Fibroblast of skin of left biceps (primary cell): Measurements from ENCODE around the gene CACNA1B.

Experiments
- DNase-seq, 2 experiments: peaks; one replicate each; pipeline ENCODE4 v3.0.0-alpha.2; 2013; ENCODE audit warnings: low read depth in 2 of 2

CACNA1B gene

DNA sequence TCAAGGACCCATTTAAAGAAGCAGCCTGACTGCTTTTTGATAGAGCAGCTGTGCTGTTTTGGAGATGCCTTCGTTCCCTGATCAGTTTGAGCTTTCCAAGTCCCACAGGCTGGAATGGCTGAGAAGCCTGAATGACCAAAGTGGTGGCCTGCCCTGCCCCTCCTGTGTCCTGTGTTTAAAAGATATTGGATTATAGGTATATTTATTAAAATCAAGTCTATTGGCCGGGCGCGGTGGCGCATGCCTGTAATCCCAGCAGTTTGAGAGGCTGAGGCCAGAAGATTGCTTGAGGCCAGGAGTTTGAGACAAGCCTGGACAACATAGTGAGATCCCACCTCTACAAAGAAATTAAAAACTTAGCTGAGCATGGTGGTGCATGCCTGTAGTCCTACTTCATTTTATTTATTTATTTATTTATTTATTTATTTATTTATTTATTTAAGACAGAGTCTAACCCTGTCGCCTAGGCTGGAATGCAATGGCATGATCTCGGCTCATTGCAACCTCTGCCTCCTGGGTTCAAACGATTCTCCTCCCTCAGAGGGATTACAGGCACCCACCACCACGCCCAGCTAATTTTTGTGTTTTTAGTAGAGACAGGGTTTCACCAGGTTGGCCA is 87.7 kb downstream of the CACNA1B start:
- no peak for DNase-seq

DNA sequence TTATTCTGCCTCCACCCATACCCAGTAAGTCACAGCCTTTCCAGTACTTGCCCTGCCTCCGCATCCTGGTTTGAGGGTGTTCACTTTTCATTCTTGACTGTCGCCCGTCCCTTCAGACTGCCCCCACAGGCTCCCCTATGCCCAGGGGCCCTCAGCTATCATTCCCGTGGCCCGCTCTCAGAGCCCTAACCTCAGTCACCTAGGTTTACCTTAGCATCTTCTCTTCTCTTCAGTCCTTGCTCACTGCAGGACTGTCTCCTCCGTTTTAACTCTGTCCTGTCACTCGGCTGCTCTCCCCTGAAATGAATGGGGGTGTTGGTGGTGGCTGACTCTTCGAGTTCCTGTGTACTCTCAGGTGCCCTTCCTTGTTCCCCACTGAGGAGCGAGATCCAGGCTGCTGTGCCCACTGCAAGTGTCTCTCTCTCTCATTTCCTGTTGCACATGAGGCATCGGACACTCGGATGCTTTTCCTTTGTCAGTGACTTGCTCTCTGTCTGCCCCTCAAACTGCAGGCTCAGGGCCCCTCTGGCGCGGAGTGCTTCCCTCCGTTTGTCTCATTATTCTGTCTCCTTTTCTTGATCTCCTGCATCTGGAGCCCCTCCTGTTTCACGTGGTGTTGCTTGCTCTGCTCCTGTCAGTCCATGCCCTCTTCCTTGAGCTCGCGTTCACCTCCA is 89.8 kb downstream of the CACNA1B start:
- DNase-seq, result no peak

GRCh38 chr9:137968235-137968634 is 90.7 kb downstream of the CACNA1B start:
- DNase-seq, result no peak

DNA sequence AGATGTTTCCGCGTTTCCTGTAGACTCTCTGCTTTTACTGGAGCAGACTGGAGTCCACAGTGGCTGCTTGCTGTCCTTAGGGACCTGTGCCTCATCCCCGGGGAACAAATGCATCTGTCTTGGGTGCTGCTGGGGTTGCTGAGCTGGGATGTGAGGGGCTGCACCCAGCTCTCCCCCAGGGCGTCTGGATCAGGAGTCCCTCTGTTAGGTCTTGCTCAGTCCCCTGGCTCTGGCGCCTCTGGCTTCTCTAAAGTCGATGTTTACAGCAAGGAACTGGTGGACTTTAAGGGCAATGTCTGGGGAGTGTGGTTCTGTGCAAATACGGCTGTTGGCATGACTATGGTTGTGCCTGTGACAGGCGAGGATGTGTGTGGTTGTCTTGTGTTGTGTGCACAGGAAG is 91.4 kb downstream of the CACNA1B start:
- DNase-seq, result no peak

GRCh38 chr9:137969685-137970084 is 92.1 kb downstream of the CACNA1B start:
- DNase-seq, result no peak

DNA sequence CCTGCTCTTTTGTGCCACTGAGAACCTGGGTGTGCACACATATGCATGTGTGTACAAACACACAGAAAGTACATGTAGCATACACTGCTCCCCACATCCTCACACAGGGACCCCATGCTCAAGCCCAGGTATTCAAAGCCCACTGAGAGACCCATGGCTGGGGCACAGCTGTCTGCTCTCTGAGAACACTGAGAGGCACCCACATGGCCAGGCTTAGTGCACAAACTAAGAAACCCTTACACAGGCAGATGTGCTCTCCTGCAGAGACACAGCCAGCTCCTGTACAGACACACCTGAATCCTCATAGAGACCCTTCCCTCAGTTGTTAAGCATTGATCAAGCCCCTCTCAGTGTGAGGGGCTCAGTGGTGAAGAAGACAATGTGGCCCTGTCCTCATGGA is 92.5 kb downstream of the CACNA1B start:
- DNase-seq, result no peak

GRCh38 chr9:137970686-137971476 is 93.3 kb downstream of the CACNA1B start:
- DNase-seq, result no peak

- DNase-seq, result no peak
Observed at GRCh38 chr9:137971477-137972138, 94.0 kb downstream of the CACNA1B start.

GRCh38 chr9:137972355-137972987 is 94.9 kb downstream of the CACNA1B start:
- no peak for DNase-seq

DNA sequence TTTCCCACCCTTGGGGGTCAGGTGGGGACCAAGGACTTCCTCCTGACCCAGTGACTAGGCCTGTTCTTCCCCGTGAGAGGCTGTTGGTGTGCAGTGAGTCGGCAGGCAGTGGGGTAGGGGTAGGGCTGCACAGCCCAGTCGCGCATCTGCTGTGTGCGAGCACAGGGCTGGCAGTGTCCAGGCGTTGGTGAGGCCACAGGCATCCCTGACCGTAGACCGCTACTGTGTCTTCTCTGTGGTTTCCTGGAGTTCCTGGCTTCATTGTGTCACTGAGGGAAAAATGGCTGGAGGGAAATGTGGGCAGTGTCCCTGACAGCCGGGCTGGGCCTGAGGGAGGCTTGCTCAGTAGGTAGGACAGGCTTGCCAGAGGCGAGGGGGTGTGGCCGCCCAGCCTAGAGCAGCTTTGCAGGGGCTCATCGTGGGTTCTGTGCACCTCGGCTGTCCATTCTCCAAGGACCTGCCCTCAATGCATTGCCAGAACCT is 95.4 kb downstream of the CACNA1B start:
- DNase-seq, result no peak

GRCh38 chr9:137973829-137974416 is 96.3 kb downstream of the CACNA1B start:
- DNase-seq, result no peak

GRCh38 chr9:137974746-137975526 is 97.4 kb downstream of the CACNA1B start:
- DNase-seq, result no peak

- no peak for DNase-seq
Observed at GRCh38 chr9:137975527-137975913, 97.9 kb downstream of the CACNA1B start.

- no peak for DNase-seq
Observed at GRCh38 chr9:137975936-137976565, 98.5 kb downstream of the CACNA1B start.

DNA sequence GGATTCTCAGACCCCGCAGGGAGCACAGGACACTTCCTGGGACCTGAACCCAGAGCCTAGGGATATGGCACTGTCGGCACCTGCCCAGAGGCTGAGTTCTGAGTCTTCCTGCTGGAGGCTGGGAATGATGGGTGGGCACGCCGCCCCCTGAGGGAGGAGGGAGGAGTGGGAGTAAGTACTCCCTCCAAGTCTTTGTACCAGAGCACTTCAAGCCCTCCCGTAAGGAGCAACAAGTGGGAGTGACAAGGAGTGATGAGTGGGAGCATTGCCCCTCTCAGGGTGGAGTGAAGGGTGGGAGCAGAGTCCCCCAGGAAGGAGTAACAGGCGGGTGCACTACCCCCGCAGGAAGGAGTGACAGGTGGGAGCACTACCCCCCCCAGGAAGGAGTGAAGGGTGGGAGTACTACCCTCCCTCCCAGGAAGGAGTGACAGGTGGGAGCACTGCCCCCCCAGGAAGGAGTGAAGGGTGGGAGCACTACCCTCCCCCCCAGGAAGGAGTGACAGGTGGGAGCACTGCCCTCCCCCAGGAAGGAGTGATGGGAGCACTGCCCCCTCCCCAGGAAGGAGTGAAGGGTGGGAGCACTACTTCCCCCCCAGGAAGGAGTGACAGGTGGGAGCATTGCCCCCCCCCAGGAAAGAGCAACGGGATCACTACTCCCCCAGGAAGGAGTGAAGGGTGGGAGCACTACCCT is 100.1 kb downstream of the CACNA1B start:
- no peak for DNase-seq

GRCh38 chr9:137978262-137978714 is 100.7 kb downstream of the CACNA1B start:
- DNase-seq, result no peak

GRCh38 chr9:137982200-137982599 is 104.6 kb downstream of the CACNA1B start:
- no peak for DNase-seq

DNA sequence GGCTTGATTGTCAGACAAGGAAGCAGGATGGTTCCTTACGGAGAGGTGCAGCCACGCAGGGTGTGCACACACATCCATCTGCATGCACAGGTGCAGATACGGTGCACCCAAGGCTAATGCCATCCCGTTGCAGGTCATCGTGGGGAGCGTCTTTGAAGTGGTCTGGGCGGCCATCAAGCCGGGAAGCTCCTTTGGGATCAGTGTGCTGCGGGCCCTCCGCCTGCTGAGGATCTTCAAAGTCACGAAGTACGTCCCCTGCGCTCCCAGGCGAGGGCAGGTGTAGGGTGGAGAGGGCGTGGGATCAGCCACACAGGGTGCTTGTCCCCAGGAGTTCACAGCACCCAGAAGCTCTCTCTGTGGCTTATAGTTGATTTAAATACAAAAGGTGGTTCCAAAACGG is 106.4 kb downstream of the CACNA1B start:
- no peak for DNase-seq

DNA sequence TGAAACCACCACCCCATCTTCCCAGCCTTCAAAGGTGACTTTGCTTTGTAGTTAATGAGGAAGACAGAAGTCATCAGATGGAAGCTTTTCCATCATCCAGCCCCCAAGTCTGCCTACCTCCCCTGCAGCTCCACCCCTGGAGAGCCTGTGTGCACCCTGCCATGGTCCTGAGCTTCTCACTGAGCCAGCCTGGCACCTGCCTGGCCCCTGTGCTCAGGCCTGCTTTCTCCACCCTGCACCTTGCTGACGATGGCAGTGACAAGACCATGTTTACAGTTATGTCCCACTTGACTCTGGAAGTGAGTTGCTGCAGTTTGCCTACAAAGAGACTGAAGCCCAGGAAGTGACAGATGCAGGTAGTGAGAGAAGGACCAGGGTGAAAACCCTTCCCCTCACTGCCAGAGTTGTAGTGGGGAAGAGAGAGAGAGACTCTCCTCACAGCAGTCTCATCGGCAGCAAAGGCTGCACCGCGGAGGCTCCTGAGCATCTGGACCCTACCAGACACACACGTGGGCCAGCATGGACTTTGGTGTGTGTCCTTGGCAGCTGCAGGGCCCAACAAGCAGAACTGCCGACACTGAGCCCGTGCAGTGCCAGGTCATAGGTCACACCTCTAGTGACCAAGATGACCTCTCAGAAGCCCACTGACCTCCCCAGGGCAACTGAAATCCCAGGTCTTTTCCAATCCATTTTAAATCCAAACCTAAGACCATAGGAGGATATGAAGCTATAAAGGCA is 107.1 kb downstream of the CACNA1B start:
- no peak for DNase-seq
